GM12801 (cell line): Measurements from ENCODE around the gene CD3D.

Source experiments
- CTCF ChIP-seq: IDR thresholded peaks from one replicate; pipeline ENCODE4 v1.5.1; 2011; ENCODE audit warnings: control low read depth; ENCODE audit not compliant: insufficient read length; ENCODE audit errors: extremely low read depth

CD3D gene

GRCh38 chr11:118319337-118319707, 23.2 kb downstream of the CD3D start:
- no peak for TF ChIP-seq CTCF

DNA sequence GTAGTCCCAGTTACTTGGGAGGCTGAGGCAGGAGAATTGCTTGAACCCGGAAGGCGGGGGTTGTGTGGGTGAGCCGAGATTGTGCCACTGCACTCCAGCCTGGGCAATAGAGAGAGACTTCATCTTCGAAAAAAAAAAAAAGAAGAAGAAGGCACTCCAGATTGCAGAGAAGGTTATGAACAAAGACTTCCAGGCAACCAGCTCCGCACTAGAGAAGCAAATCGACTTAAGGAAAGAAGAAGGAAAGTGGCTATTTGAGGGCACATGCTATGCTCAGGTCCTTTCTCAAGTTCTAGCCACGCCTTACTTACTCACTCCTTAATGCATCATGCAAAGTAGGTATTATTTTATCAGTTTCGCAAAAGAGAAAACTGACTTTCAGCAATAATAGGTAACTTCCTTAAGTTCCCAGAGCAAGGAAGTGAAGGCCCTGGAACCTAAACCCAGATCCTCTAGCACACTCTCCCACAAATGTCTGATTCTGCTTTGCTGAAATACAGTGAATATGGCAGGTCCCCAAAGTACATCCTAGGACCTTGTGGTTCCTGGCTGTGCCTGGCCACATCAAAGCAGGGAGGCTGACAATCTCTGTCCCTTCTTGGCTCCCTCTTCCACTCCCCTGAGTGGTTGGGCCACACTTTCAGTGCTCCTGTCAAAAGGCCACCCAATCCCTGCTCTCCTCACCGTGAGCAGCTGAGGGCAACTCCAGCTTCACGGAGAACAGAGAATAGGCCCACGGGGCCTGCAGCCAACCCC, 23.7 kb downstream of the CD3D start:
- no peak for TF ChIP-seq CTCF

- TF ChIP-seq CTCF, result no peak
Measured at GRCh38 chr11:118318124-118318523, 24.4 kb downstream of the CD3D start.

DNA sequence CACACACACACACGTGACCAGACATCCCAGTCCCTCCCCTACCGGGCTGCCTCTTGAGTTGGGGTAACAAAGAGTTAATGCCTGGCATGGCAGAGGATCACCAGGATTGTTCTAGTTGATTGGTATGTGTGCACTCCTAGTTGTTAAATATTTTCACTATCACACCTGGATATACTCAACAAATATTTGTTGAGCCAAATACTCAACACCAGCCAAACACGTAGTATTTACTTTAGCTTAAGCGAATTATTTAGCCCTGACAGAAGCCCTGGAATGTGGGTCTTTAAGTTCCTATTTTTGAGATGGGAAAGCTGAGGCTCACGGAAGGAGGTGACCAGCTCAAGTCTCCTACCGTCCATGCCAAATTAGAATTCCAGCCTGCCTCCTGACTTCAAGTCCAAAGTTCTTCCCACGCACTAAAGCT, 27.5 kb downstream of the CD3D start:
- no peak for TF ChIP-seq CTCF

DNA sequence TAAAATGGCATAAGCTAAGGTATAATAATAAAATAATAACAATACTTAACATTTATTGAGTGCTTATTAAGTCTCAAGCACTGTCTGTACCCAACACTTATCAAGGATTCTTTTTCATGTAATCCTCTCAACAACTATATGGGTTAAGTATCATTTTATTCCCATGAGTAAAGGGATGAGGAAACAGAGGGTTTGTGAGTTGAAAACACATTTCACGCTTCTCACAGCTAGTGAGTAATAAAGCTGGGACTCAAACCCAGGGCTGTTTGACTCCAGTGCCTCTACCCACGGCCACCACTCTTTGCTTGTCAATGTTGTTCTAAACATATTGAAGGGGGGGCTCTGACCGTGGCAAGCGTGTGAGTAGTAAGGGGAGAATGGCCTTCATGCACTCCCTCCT, 29.3 kb downstream of the CD3D start:
- TF ChIP-seq CTCF, result no peak

DNA sequence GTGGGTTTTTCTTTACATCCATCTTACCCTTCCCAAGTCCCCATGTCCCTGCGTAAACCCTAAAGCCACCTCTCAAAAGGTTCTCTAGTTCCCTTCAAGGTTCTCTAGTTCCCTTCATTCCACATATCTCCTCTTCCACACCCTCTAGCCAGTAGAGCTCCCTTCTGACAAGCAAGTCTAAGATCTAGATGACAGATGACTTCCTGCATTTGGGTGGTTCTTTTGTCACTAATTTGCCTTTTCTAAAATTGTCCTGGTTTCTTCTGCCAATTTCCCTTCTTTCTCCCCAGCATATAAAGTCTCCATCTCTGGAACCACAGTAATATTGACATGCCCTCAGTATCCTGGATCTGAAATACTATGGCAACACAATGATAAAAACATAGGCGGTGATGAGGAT, 30.2 kb downstream of the CD3D start:
- no peak for TF ChIP-seq CTCF

- TF ChIP-seq CTCF, result no peak
Measured at GRCh38 chr11:118311518-118311917, 31.0 kb downstream of the CD3D start.
